GM12801 (cell line): ENCODE results near the gene CATSPER1.

Source experiments
- CTCF ChIP-seq: IDR thresholded peaks from one replicate; pipeline ENCODE4 v1.5.1; 2011; ENCODE audit warnings: control low read depth; ENCODE audit not compliant: insufficient read length; ENCODE audit errors: extremely low read depth

Gene CATSPER1

GRCh38 chr11:65968600-65969482 is 57.4 kb downstream of the CATSPER1 start:
- TF ChIP-seq CTCF = no peak

- TF ChIP-seq CTCF = no peak
These were observed 58.8 kb downstream of the CATSPER1 start for GRCh38 chr11:65967329-65967934.
